ENCODE measurements around the gene GIT1.

Gene GIT1

DNA sequence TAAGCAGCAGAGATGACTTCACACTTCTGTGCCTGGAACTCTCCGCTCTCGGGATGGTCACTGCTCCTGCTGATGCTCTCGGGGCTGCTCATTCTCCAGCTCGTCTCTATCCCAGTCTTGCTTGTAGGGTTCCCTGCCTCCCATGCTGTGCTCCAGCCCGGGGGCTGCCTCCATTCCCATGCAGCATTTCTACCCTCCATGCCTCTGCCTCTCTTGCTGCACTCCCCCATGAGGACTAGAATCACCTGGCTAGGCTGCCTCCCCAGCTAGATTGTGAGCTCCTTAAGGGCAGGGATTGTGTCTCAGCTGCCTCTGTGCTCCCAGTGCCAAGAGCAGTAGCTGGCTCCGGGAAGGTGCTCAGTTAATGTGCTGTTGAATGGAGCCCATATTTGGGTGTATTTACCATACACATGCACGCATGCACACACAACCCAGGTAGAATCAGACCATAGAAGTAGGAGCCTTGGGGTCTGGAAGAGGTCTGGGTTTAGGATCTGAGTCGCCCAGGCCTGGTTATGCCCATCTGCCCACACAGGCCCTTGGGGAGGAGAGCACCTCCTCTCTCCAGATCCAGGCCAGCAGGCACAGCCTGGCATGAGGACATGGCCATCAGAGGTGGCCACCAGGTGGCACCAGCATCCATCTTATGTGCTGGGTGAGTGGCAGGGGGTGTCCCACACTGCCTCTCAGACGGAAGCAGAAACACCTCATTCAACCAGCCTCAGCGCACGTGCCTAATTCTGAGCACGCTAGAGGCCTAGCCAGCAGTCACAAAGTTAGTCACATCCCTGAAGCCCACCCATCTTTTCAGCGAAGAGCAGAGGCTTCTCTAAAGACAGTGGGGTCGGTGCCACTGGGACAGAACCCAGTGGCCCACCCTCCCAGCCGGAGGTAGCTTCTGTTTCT, 9.3 kb downstream of the GIT1 start:
- DNase-seq, result no peak

GRCh38 chr17:29578626-29579485, 10.6 kb downstream of the GIT1 start:
- no peak for DNase-seq

DNA sequence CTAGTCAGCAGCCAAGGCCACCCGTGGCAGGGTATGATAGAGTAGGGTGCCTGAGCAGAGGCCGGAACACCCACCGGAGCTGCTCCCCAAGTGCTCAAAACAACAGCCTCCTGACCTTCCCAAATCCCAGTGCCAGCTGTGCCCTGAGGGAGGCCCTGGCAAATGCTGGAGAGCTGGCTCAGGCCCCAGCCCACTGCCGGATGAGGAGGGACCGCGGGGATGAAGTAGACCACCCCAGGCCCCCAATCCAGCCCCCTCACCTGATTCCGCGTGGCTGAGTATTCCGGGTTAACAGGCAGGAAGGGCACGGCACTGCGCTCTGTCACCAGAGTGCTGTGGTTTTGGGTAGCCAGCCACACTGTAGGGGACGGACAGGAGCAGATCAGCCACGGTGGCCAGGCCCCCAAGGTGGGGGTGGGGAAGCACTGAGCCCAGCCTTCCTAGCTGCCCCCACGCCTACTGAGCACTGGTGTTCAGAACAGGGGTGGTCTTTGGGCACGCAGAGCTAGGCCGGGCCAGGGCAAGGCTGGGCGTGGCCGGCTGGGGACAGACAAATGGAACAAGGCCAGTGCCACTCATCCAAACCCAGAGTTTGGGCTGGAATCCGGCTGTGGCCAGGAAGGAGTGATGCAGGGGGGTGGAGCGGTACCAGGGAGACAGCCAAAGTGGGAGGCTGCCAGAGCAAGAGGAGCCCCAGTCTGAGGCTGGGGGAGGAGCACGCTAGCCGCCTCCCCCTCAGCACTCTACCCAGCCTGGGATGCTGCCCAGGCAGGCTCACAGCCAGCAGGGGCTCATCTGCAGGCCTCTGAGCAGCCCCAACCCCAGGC, 11.8 kb downstream of the GIT1 start:
- no peak for DNase-seq

- no peak for DNase-seq
These were observed 12.5 kb downstream of the GIT1 start for GRCh38 chr17:29577001-29577370.

DNA sequence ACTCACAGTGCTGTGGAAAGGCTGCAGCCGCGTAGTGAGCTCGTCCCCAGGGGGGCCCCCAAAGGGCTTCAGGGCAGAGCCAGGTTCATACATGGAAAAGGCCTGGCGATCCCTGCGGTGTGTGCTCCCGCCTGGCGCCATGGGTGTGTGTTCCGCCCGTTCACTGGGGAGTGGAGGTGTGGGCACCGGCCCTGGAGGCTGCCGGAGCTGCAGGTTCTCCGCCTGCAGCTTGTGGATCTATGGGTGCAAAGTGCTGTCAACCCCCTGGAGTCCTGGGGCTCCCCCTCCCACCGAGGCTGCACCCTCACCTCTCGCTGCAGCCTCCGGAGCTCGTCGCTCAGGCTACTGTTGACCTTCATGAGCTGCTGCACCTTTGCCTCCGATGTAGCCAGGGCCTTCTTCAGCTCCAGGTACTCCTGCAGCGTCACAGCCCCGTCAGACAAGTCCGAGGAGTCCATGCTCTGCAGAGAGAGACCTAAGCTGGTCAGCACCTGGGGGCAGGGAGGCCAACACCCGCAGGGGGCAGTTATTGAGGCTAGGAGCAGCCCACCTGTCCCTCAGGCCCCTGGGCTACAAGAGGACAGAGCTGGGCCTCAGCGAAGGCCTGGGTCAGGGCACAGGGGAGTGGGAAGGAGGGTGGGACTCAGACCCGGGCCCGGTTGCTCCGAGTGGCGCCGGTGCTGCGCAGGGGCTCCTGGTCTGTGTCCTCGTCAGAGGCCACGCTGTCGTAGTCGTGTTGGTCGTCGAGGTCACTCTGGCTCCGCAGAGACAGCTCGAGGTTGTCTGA, 13.0 kb downstream of the GIT1 start:
- DNase-seq, result no peak

- DNase-seq, result no peak
These were observed 13.8 kb downstream of the GIT1 start for GRCh38 chr17:29575511-29576213.

DNA sequence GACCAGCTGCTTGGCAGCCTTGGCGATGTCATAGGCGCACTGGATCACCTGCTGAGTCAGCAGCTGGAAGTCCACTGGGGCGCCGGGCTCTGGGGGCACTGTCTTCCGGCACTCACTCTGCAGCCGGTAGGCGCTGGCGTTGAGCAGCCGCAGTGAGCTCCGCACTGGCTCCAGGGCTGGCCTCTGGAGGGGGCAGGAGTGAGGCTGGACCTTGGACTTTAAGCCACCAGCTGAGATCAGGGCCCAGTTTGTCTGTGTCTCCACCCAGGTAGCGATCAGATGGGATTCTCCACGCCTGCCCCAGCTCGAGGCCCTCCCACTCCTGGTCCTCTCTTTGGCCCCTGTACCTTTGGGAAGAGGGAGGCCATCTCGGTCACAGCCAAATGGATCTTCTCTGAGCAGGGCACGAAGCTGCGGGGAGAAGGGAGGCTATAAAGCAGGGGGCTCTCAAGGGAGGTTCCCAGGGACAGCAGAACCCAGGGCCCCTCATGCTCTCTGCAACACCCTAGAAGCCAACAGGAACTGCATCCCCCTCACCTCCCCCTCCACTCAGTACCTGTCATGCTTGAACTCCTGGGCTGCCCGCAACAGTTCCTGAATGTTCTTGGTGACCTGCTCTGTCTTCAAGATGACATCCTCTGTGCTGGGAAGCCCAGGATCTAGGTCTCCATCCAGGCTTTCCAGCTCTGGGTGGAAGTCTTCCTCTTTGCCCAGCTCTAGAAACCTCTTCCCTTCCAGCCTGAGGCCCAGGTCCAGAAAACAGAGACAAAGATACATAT, 14.5 kb downstream of the GIT1 start:
- no peak for DNase-seq

DNA sequence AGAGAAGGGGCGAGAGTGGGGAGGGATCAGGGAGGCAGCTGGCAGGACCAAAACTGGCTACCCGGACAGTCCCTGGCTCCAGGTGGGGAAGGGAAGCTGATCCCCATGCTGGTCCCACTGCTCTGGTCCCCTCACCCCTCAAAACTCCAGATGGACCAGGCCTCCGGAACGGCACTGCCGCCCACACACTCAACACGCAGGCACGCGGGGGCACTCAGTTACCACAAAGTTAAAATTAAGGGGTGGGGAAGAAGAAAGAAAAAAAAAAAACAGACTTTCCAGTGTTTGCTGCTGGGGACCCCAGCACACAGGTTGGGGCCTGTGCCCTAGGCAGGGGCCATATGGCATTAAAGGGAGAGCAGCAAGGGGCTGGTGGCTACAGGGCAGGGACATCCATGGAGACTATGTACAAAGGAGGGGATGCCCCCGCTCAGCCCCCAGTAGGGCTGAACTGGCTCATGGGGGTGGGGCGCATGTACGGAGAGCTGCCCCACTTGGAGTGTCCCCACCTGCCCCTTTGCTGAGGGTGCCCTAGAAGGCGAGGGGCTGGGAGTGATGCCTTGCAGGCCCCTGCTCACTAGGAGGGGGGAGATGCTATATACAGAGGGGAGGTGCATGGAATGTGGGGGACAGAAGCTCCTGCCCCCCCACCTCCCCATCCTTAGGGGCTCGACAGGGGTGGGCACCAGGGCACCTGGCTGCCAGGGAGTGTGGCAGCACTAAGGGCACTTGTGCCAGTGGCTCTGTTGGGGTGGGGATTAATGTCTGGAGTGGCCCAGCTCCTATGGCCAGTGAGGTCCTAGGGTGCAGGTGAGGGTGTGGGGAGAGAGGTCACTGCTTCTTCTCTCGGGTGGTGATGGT, 15.3 kb downstream of the GIT1 start:
- no peak for DNase-seq

GRCh38 chr17:29573558-29573869, 15.9 kb downstream of the GIT1 start:
- no peak for DNase-seq

DNA sequence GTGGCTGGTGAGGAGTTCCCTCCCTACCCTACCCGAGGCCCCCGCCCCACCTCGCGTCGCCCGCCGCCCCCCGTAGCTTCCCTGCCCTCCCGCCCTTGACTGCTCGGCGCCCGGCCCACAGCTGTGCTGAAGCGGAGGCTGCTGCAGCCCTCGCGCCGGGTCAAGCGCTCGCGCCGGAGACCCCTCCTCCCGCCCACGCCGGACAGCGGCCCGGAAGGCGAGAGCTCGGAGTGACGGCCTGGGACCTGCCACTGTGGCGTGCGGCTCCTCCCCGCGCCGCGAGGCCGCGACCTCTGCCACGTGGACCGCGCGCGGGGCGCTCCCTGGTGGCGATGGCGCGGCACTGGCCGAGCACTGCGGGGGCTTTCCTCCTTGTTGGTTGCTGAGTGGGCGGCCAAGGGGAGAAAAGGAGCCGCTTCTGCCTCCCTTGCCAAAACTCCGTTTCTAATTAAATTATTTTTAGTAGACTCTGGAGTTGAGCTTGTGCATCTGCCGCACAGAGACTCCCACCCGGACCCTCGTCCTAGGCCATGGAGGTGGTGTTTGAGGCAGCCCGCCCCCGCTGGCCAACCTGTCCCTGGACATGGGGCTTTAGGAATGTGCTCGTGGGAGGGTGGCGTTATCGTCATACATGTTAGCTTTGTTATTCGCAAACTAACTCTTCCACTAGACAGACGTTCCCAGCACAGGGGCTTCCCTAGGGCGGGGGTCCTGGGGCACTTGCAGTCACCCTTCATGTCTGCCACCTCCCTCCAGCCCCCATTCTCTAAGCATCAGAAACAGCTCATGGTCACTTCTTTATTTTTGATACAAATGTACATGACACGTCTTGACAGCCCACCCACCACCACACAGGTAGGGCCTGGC, 16.5 kb downstream of the GIT1 start:
- peak; percentile 73 for DNase-seq

DNA sequence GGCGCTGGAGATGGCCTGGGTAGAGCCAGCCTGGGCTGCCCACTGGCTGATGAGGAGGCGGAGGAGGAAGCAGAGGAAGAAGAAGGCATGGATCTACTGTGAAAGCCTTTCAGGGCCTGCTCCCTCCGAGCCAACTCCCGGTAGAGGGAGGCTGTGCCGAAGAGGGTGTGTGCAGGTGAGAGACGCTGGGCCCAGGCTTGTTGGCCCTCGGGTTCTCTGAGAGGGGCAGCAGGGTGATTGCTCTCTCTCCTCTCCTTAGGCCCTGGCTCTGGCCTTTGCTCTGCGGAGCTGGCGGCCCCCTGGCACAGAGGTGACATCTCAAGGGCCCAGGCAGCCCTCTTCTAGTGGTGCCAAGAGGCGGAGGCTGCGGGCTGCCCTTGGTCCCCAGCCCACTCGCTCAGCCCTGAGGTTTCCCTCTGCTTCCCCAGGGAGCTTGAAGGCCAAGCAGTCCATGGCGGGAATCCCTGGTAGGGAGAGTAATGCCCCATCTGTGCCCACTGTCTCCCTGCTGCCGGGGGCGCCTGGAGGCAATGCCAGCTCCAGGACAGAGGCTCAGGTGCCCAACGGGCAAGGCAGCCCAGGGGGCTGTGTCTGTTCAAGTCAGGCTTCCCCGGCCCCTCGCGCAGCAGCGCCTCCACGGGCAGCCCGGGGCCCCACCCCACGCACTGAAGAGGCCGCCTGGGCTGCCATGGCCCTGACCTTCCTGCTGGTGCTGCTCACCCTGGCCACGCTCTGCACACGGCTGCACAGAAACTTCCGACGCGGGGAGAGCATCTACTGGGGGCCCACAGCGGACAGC, 17.4 kb downstream of the GIT1 start:
- DNase-seq, result no peak

DNA sequence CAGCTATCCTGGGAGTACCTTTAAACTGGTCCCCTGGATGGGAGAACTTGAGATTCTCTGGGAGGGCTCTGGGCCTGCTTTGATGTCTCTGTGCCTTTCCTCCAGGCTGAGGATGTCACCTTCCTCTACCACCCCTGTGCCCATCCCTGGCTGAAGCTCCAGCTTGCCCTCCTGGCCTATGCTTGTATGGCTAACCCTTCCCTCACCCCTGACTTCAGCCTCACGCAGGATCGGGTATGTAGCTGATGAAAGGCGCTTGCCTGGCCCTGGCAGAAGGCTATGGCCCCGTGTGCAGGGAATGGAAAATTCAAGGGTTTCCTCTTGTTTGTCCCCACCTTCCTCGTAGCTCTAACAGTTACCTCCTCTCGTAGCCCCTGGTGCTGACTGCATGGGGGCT, 18.0 kb downstream of the GIT1 start:
- DNase-seq, result no peak

- no peak for DNase-seq
These were observed 18.9 kb downstream of the GIT1 start for GRCh38 chr17:29570521-29570920.

DNA sequence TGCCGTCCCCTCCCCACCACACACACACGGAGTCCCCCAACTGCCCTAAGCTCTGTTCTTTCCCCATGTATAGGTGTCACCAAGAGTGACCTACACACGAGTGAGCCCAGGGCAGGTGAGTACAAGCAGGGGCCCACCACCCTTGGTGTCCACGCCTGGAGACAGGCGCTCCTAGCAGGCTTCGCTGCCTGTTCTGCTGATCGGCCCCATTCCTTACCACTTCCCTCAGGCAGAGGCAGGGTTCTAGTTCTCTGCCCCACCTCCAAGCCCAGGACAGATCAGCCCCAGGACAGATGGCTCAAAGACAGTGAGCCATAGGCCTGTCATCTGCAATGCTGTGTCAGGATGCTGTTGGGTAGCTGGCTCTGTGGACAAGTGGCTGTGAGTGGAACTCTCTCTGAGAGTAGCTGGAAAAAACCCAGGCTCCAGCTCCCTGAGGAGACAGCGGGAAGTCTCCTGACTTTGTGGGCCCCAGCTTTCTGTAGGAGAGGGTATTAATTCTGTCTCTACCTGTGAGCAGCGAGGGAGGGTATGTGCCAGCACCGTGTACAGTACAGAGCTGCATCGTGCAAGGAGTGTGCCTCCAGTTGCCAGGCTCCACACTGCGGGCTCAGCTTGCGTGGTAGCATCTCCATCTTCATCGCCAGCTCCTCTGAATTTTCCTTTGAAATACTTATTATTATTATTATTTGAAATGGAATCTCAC, 20.1 kb downstream of the GIT1 start:
- DNase-seq, result no peak

DNA sequence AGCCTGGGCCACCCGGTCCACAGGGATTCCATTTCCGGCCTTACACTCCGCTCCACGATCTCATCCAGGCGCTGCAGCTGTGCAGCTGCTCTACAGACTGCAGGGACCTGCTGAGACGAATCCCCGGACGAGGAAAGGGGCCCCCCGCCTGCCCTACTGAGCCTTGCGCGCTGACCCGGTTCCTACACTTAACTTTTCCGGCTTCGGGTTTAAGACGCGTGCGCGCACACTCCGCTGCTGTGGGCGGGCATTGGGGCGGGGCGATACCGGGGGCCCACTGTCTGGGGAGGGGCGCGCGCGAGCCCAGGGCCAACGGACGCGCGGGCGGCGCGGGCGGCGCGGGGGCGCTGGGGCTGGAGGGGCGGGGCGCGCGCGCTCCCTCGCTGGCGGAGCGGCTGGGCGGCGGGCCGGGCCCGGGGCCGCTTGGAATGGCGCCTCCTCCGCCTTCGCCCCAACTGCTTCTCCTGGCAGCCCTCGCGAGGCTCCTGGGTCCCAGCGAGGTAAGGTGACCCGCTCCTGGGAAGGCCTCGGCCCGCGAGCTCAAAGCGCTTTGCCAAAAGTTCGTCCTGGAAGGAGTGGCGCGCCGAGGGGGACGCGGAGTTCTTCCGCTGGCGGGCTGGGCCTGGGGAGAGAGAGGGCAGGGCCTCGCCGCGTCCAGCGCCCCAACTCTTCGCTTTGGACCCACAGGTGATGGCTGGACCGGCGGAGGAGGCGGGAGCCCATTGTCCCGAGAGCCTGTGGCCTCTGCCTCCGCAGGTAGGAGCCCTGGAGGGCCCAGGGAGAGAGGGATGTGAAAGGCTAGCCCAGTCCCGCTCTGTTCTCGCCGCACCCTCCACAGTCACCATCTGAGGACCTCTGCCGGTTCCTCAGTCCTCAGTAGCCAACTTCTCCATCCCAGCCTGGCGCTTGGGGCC, 20.9 kb downstream of the GIT1 start, which contains the start of gene TP53I13:
TP53I13 (plus strand) TSS at position 371 of the 914 bp plus-strand sequence; CDS start at position 429, 58 bp downstream.
- peak; percentile 94 for DNase-seq

Measured in right kidney (tissue), 1 donor.